ENCODE data around the gene PDE9A. TPM values are rescaled to one million over a fixed set of nuclear protein-coding genes. Genes with fewer than 3 reads are reported as not detected.

The PDE9A gene
- total RNA-seq, 1 experiment from 2014 or later: 31.9 TPM

- H3K4me1 ChIP-seq (ENCODE audit: insufficient read depth, low read length): peaks cover 7% of the 10 kb centered on the region; the same call in 1 of the 2 replicates
- H3K4me1 Mint-ChIP-seq: peaks cover 37 to 41% of the 10 kb centered on the region in 2 experiments
- H2BK20ac ChIP-seq (ENCODE audit: low read depth, low read length, poor library complexity, severe bottlenecking): no peak overlapping the region
- H3K27ac ChIP-seq (ENCODE audit: insufficient read length, low read depth, low read length): no peak overlapping the region
- no peak overlapping the region for H3K14ac ChIP-seq (ENCODE audit: insufficient read depth, low read length)
- no peaks in the 10 kb centered on the region for H3K27me3 Mint-ChIP-seq (ENCODE audit: low read depth)
- no peaks in the 10 kb centered on the region for H3K9me3 ChIP-seq (ENCODE audit: control insufficient read depth, low read depth, low read length)
- no peak overlapping the region for H3K23ac ChIP-seq (ENCODE audit: insufficient read length, low read depth, low read length)
- H2BK5ac ChIP-seq (ENCODE audit: insufficient read length, low read length): no peak overlapping the region
- no peak overlapping the region for H2BK12ac ChIP-seq (ENCODE audit: insufficient read length, low read depth, low read length)
- peak overlapping the region in 1 of 3 experiments; percentile 39; a peak in 1 of 7 replicates for H3K27ac Mint-ChIP-seq
- H2BK120ac ChIP-seq (ENCODE audit: low read depth, low read length, poor library complexity, severe bottlenecking): no peak overlapping the region
- no peak overlapping the region for H3K56ac ChIP-seq (ENCODE audit: insufficient read length, low read depth, low read length)
- no peaks in the 10 kb centered on the region for H3K23me2 ChIP-seq (ENCODE audit: insufficient read length, low read depth, low read length, poor library complexity, severe bottlenecking)
- peaks cover 32 to 57% (median 53%) of the 10 kb centered on the region in 3 experiments for H3K36me3 Mint-ChIP-seq (ENCODE audit: insufficient read depth in 1 of 3, low read depth in 3 of 3)
- no peaks in the 10 kb centered on the region for H3K27me3 ChIP-seq (ENCODE audit: insufficient read depth, low read length)
- H2AK5ac ChIP-seq (ENCODE audit: insufficient read length, low read length): no peak overlapping the region
- H4K91ac ChIP-seq (ENCODE audit: insufficient read length, low read depth, low read length): no peak overlapping the region
- H3K4ac ChIP-seq (ENCODE audit: low read depth, low read length): no peak overlapping the region
- peaks cover 6 to 10% of the 10 kb centered on the region in 2 experiments for H3K9me3 Mint-ChIP-seq
- WGBS (ENCODE audit: extremely low coverage, insufficient read length, low lambda C conversion rate): no CpG with 5 or more reads among the region's 10 CpGs
- DNase-seq: no peak
- no peak overlapping the region for H3T11ph ChIP-seq (ENCODE audit: low read length)
- no peak overlapping the region for H3K18ac ChIP-seq (ENCODE audit: insufficient read length, low read depth, low read length)
- H4K20me1 ChIP-seq (ENCODE audit: control insufficient read depth, insufficient read depth, insufficient read length): no peaks in the 10 kb centered on the region
- no peak overlapping the region for H4K5ac ChIP-seq (ENCODE audit: insufficient read length, low read depth, low read length)
- H3K79me2 ChIP-seq (ENCODE audit: insufficient read depth, low read length): no peaks in the 10 kb centered on the region
- H3K79me1 ChIP-seq (ENCODE audit: insufficient read depth, low read depth, low read length, poor library complexity, severe bottlenecking): no peaks in the 10 kb centered on the region
- TF ChIP-seq CTCF (conservative IDR thresholded peaks at IDR 0.05): no peak
- no peak overlapping the region for H2BK15ac ChIP-seq (ENCODE audit: low read depth, low read length)
- no peak overlapping the region for H2AFZ ChIP-seq (ENCODE audit: low read length)
- H3K4me2 ChIP-seq (ENCODE audit: insufficient read depth, insufficient read length, low read length): no peak overlapping the region
- H3K9ac ChIP-seq (ENCODE audit: extremely low read depth, insufficient read length, low read length): no peak overlapping the region
- H4K8ac ChIP-seq (replicated peaks; ENCODE audit: insufficient read length, low read depth, low read length): no peak overlapping the region
- H3K4me3 Mint-ChIP-seq: no peak overlapping the region
Measured at GRCh38 chr21:42704861-42705260, 51.4 kb downstream of the PDE9A start.
